ENCODE results near the gene GJA1.
A peak's percentile ranks its signal among the peaks of the same experiment; 100 is the strongest.
"Not testable (repeated sequence)": the region's sequence is repeated elsewhere in the genome, so short reads cannot be mapped to it uniquely, and the experiment has no call there.

Gene GJA1

GRCh38 chr6:121437851-121438651, 2.6 kb downstream of the GJA1 start:
- DNase-seq, result peak; percentile 69

GRCh38 chr6:121438869-121439268, 3.4 kb downstream of the GJA1 start:
- DNase-seq, result peak; percentile 32

GRCh38 chr6:121439475-121439874, 4.0 kb downstream of the GJA1 start:
- DNase-seq, result peak; percentile 43

GRCh38 chr6:121439926-121440325, 4.5 kb downstream of the GJA1 start:
- peak; percentile 43 for DNase-seq

GRCh38 chr6:121441477-121441876, 6.0 kb downstream of the GJA1 start:
- peak; percentile 32 for DNase-seq

GRCh38 chr6:121442576-121442975, 7.1 kb downstream of the GJA1 start:
- peak; percentile 49 for DNase-seq

- DNase-seq, result peak; percentile 49
Measured at GRCh38 chr6:121443971-121444541, 8.6 kb downstream of the GJA1 start.

- DNase-seq, result not testable (repeated sequence)
Measured at GRCh38 chr6:121446705-121447104, 11.3 kb downstream of the GJA1 start.

- not testable (repeated sequence) for DNase-seq
Measured at GRCh38 chr6:121447746-121448145, 12.3 kb downstream of the GJA1 start.

- not testable (repeated sequence) for DNase-seq
Measured at GRCh38 chr6:121448528-121448927, 13.1 kb downstream of the GJA1 start.

GRCh38 chr6:121449331-121449730, 13.9 kb downstream of the GJA1 start:
- DNase-seq, result no peak

- no peak for DNase-seq
Measured at GRCh38 chr6:121450242-121450641, 14.8 kb downstream of the GJA1 start.

- DNase-seq, result no peak
Measured at GRCh38 chr6:121451250-121451649, 15.8 kb downstream of the GJA1 start.

- no peak for DNase-seq
Measured at GRCh38 chr6:121453191-121453590, 17.7 kb downstream of the GJA1 start.

- no peak for DNase-seq
Measured at GRCh38 chr6:121460170-121460569, 24.7 kb downstream of the GJA1 start.

- DNase-seq, result no peak
Measured at GRCh38 chr6:121463087-121463486, 27.6 kb downstream of the GJA1 start.

GRCh38 chr6:121465101-121465500, 29.7 kb downstream of the GJA1 start:
- DNase-seq, result no peak

- no peak for DNase-seq
Measured at GRCh38 chr6:121479486-121480098, 44.1 kb downstream of the GJA1 start.

GRCh38 chr6:121480099-121480713, 44.8 kb downstream of the GJA1 start:
- no peak for DNase-seq

GRCh38 chr6:121482004-121482693, 46.7 kb downstream of the GJA1 start:
- no peak for DNase-seq

- no peak for DNase-seq
Measured at GRCh38 chr6:121482751-121483150, 47.3 kb downstream of the GJA1 start.

- DNase-seq, result no peak
Measured at GRCh38 chr6:121485359-121485811, 49.9 kb downstream of the GJA1 start.

GRCh38 chr6:121491576-121491975, 56.1 kb downstream of the GJA1 start:
- no peak for DNase-seq

All from retina (tissue), 1 donor.